Stomach (tissue), 4 donors: ENCODE measurements around the gene CBL.

Experiments used
- CTCF ChIP-seq, 7 experiments: fragments of 450-650 bp in 4 of 7; fragments of 200-600 bp in 3 of 7; sonication (generic) in 3 of 7; IDR thresholded peaks; one replicate each; pipeline ENCODE4 v1.5.1; 2016 to 2019; ENCODE audit warnings: antibody characterized with exemption in 7 of 7, control low read depth in 2 of 7, mild to moderate bottlenecking in 1 of 7
- POLR2A ChIP-seq, 4 donors: fragments of 450-650 bp; IDR thresholded peaks; one replicate each; pipeline ENCODE4 v1.6.1; 2016; ENCODE audit warnings: antibody characterized with exemption in 4 of 4, control low read depth in 2 of 4, mild to moderate bottlenecking in 1 of 4, moderate library complexity in 1 of 4

- TF ChIP-seq CTCF (IDR thresholded peaks at IDR 0.05): no peak
- TF ChIP-seq POLR2A (IDR thresholded peaks at IDR 0.05): no peak
These were observed 137.6 kb downstream of the CBL start for GRCh38 chr11:119343726-119344125.
